ENCODE results near the gene PEAK3.

- TF ChIP-seq GATA2 (IDR thresholded peaks at IDR 0.05; ENCODE audit: low read depth, low read length): no peak
- no peak for TF ChIP-seq GATA3 (IDR thresholded peaks at IDR 0.05; ENCODE audit: low read depth, low read length)
Observed at GRCh38 chr19:2254064-2254872, 27.7 kb downstream of the PEAK3 start.
